GM21390 (cell line): ENCODE measurements around the gene RELT.

Source experiments
- ATAC-seq: cut with Tn5 transposase; IDR thresholded peaks from one replicate; pipeline ENCODE4 v1.9.1; 2021; ENCODE audit not compliant: unreplicated experiment

The RELT gene

GRCh38 chr11:73376160-73376802, at the start of gene RELT:
TSS of gene RELT (plus strand) at chr11:73376399. CDS start at chr11:73389137, 12,738 bp downstream.
- ATAC-seq, result peak; percentile 78

- ATAC-seq, result no peak
Measured at GRCh38 chr11:73326929-73327811, 49.0 kb upstream of the RELT start.

- no peak for ATAC-seq
Measured at GRCh38 chr11:73327812-73328364, 48.3 kb upstream of the RELT start.

GRCh38 chr11:73330569-73331093, 45.6 kb upstream of the RELT start:
- no peak for ATAC-seq

- ATAC-seq, result no peak
Measured at GRCh38 chr11:73331138-73331916, 44.9 kb upstream of the RELT start.

- ATAC-seq, result no peak
Measured at GRCh38 chr11:73333173-73333572, 43.0 kb upstream of the RELT start.

- ATAC-seq, result no peak
Measured at GRCh38 chr11:73333640-73334383, 42.4 kb upstream of the RELT start.

GRCh38 chr11:73334384-73335203, 41.6 kb upstream of the RELT start:
- no peak for ATAC-seq

GRCh38 chr11:73335204-73335923, 40.8 kb upstream of the RELT start:
- no peak for ATAC-seq

- ATAC-seq, result no peak
Measured at GRCh38 chr11:73337846-73338245, 38.4 kb upstream of the RELT start.

- no peak for ATAC-seq
Measured at GRCh38 chr11:73338279-73338678, 37.9 kb upstream of the RELT start.

- ATAC-seq, result no peak
Measured at GRCh38 chr11:73340164-73340563, 36.0 kb upstream of the RELT start.

- no peak for ATAC-seq
Measured at GRCh38 chr11:73342633-73343032, 33.6 kb upstream of the RELT start.

- no peak for ATAC-seq
Measured at GRCh38 chr11:73343076-73343873, 32.9 kb upstream of the RELT start.

GRCh38 chr11:73344191-73344607, 32.0 kb upstream of the RELT start:
- ATAC-seq, result no peak

GRCh38 chr11:73345481-73346160, 30.6 kb upstream of the RELT start:
- ATAC-seq, result no peak

- ATAC-seq, result no peak
Measured at GRCh38 chr11:73346186-73346935, 29.8 kb upstream of the RELT start.
